Ascending aorta (tissue), 2 donors: Measurements from ENCODE around the gene MSRB2. TPM values are rescaled to one million over a fixed set of nuclear protein-coding genes. Genes with fewer than 3 reads are reported as not detected.

ENCODE experiments used
- DNase-seq, 2 donors: peaks; one replicate each; pipeline ENCODE4 v3.0.0-alpha.2; 2019; ENCODE audit warnings: low spot score in 2 of 2
- H3K27ac ChIP-seq, 2 donors: fragments of 200-600 bp; sonication (generic); one replicate each; pipeline ENCODE4 v1.5.1; 2016 to 2017; ENCODE audit warnings: mild to moderate bottlenecking in 1 of 2
- H3K27me3 ChIP-seq: fragments of 200-600 bp; sonication (generic); one replicate; pipeline ENCODE4 v1.5.1; 2017
- H3K36me3 ChIP-seq, 2 donors: fragments of 200-600 bp; sonication (generic); one replicate each; pipeline ENCODE4 v1.5.1; 2016
- H3K4me1 ChIP-seq, 2 donors: fragments of 200-600 bp; sonication (generic); one replicate each; pipeline ENCODE4 v1.5.1; 2016 to 2017; ENCODE audit warnings: mild to moderate bottlenecking in 1 of 2
- H3K4me3 ChIP-seq, 2 donors: fragments of 200-600 bp; sonication (generic); one replicate each; pipeline ENCODE4 v1.5.1; 2016 to 2017; ENCODE audit warnings: mild to moderate bottlenecking in 1 of 2
- H3K9me3 ChIP-seq, 2 donors: fragments of 200-600 bp; sonication (generic); one replicate each; pipeline ENCODE4 v1.5.1; 2016
- intact Hi-C: fragments of 100-400 bp; cut with DNase I; formaldehyde crosslinking; loops from one replicate; pipeline ENCODE4 v1.15.1; 2023
- total RNA-seq: library from RNA; depleted of rRNA; stranded (reverse); fragments of >200 nt; gene quantifications from one replicate; pipeline ENCODE4 v1.1.0, GENCODE V29; 2016
- TF ChIP-seq, protein P1 (sequence below), 3 experiments: fragments of 200-600 bp in 2 of 3; fragments of 450-650 bp in 1 of 3; sonication (generic) in 2 of 3; IDR thresholded peaks; one replicate each; pipeline ENCODE4 v1.5.1; 2016 to 2019; ENCODE audit warnings: antibody characterized with exemption in 3 of 3, mild to moderate bottlenecking in 1 of 3, moderate library complexity in 1 of 3

MSRB2 gene
- total RNA-seq, 1 donor from 2014 or later, result 38.0 TPM

DNA sequence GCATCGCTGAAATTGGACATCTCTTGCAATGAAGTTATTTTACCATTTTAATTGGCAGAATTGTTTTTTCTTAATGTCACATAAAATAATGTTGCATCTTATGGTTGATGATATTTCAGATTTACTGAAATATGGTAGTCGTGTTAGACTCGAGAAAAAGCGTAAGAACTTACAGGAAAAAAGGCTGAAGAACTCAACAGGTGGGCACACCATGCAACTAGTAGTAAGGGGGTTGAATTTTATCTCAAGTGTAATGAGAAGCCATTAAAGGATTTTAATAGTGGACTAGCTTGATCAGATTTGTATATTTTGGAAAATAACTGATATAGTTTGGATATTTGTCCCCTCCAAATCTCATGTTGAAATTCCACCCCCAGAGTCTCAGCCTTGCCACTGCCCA is 41.1 kb downstream of the MSRB2 start:
- TF ChIP-seq, protein P1, sequence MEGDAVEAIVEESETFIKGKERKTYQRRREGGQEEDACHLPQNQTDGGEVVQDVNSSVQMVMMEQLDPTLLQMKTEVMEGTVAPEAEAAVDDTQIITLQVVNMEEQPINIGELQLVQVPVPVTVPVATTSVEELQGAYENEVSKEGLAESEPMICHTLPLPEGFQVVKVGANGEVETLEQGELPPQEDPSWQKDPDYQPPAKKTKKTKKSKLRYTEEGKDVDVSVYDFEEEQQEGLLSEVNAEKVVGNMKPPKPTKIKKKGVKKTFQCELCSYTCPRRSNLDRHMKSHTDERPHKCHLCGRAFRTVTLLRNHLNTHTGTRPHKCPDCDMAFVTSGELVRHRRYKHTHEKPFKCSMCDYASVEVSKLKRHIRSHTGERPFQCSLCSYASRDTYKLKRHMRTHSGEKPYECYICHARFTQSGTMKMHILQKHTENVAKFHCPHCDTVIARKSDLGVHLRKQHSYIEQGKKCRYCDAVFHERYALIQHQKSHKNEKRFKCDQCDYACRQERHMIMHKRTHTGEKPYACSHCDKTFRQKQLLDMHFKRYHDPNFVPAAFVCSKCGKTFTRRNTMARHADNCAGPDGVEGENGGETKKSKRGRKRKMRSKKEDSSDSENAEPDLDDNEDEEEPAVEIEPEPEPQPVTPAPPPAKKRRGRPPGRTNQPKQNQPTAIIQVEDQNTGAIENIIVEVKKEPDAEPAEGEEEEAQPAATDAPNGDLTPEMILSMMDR (IDR thresholded peaks at IDR 0.05), result no peak
- Histone ChIP-seq H3K4me1 (no peaks in the 10 kb centered on the region), H3K9me3 (peaks cover 0 to 12% of the 10 kb centered on the region in 2 donors), H3K27ac (no peak overlapping the region), H3K27me3 (no peaks in the 10 kb centered on the region), H3K36me3 (no peaks in the 10 kb centered on the region), H3K4me3 (no peak overlapping the region)
- no peak for DNase-seq
- intact Hi-C loops, result no loop called here

DNA sequence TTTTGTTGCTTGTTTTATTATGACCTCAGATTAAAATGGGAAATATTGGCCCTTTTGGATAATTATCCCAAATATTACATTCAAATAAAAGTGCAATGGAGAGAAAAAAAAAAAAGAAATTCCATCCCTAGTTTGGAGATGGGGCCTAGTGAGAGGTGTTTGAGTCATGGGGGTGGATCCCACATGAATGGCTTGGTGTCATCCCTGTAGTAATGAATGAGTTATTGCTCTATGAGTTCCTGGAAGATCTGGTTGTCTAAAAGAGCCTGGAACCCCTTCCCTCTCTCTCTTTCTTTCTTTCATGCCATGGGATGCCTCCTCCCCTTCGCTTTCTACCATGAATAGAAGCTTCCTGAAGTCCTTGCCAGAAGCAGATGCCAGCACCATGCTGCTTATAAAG is 44.3 kb downstream of the MSRB2 start:
- Histone ChIP-seq H3K4me1 (no peaks in the 10 kb centered on the region), H3K9me3 (peaks cover 0 to 6% of the 10 kb centered on the region in 2 donors), H3K4me3 (no peak overlapping the region), H3K27me3 (no peaks in the 10 kb centered on the region), H3K36me3 (no peaks in the 10 kb centered on the region), H3K27ac (no peak overlapping the region)
- intact Hi-C loops, result no loop called here
- TF ChIP-seq, protein P1 (IDR thresholded peaks at IDR 0.05), result no peak
- no peak for DNase-seq

DNA sequence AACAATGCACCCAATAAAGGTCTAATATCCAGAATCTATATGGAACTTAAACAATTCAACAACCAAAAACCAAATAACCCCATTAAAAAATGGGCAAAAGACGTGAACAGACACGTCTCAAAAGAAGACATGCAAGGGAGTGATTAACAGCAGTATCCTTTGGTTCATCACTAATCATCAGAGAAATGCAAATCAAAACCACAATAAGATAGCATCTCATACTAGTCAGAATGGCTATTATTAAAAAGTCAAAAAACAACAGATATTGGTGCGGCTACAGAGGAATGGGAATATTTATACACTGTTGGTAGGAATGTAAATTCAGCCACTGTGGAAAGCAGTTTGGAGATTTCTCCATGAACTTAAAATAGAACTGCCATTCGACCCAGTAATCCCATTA is 46.6 kb downstream of the MSRB2 start:
- intact Hi-C loops, result no loop called here
- Histone ChIP-seq H3K36me3 (no peaks in the 10 kb centered on the region), H3K9me3 (peaks cover 0 to 3% of the 10 kb centered on the region in 2 donors), H3K27me3 (no peaks in the 10 kb centered on the region), H3K4me3 (no peak overlapping the region), H3K4me1 (no peaks in the 10 kb centered on the region), H3K27ac (no peak overlapping the region)
- TF ChIP-seq, protein P1 (IDR thresholded peaks at IDR 0.05), result no peak
- no peak for DNase-seq

DNA sequence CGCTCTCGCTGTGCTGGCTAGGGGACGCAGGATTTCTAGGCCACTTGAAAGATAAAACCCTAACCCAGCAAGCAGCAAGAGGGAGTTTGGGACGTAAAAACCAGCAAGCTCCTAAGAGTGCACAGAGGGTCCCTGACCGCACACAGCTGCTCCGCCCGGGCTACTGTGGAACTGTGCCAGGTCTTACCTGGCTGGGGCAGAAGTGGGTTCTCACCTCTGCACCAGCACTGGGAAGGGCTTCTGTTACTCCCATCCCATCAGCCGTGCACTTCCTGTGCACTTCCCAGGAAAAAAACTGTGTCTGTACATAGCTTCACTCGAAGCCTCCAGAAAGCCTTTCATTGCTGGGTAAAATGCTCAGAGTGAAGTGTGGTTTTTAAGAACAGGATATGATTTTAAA is 50.9 kb downstream of the MSRB2 start:
- Histone ChIP-seq H3K4me3 (no peak overlapping the region), H3K9me3 (no peaks in the 10 kb centered on the region), H3K4me1 (no peaks in the 10 kb centered on the region), H3K36me3 (no peaks in the 10 kb centered on the region), H3K27me3 (no peaks in the 10 kb centered on the region), H3K27ac (no peak overlapping the region)
- intact Hi-C loops, result no loop called here
- TF ChIP-seq, protein P1 (IDR thresholded peaks at IDR 0.05), result no peak
- DNase-seq, result no peak

DNA sequence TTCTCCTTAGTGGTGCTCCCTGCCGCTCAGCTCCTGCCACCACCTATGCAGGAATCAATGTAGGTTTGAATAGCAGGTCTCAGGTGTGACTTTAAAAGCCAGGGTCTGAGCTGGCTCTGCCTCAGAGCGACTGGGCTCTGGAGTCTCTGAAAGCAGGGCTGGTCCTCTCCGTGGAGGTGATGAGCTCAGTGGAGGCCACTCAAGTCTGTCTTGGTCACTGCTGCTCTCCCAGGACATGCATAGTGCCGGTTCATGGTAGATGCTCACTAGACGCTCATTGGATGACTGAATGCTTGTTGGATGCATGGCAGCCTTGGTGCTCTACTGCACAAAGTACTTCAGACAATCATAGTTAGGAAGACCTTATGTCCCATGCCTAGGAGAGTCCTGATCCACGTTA is 51.7 kb downstream of the MSRB2 start:
- Histone ChIP-seq H3K9me3 (no peaks in the 10 kb centered on the region), H3K4me1 (no peaks in the 10 kb centered on the region)

More for the DNA sequence above, 51.7 kb downstream of the MSRB2 start:
- TF ChIP-seq, protein P1 (IDR thresholded peaks at IDR 0.05), result no peak
- no peak for DNase-seq
- no peak overlapping the region for H3K27ac ChIP-seq
- intact Hi-C loops, result no loop called here
- H3K4me3 ChIP-seq, result no peak overlapping the region
- H3K36me3 ChIP-seq, result no peaks in the 10 kb centered on the region
- no peaks in the 10 kb centered on the region for H3K27me3 ChIP-seq
